B cell (primary cell): ENCODE data around the gene PRDM10.

Experiments used
- EZH2 ChIP-seq: IDR thresholded peaks from 2 replicates; pipeline ENCODE4 v1.6.1; 2012; ENCODE audit warnings: borderline replicate concordance, low read depth, mild to moderate bottlenecking, moderate library complexity, low read length; ENCODE audit not compliant: insufficient read depth, poor library complexity, severe bottlenecking
- TF ChIP-seq, protein P1 (sequence below): fragments of 200-600 bp; IDR thresholded peaks from one replicate; pipeline ENCODE4 v1.8.0; 2022; ENCODE audit warnings: antibody characterized with exemption, mild to moderate bottlenecking

DNA sequence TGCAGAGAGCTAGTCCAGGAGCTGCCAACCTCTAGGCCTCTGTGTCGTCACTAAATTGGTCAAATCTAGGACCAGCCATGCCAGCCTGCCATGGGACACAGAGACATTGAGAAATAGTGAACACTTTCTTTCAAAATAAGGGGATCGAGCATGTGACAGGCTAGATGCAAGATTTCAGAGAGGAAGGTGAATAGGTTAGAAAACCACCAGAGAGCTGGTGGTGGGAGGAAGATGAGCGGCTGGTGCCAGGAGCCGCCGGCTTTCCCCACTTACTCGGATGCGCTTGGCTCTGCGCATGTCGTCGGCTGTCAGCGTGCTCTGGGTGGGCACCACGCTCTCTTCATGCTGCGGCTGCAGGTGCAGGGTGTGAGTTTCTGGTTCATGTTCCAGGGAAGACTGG is 71.9 kb downstream of the PRDM10 start:
- TF ChIP-seq, protein P1, sequence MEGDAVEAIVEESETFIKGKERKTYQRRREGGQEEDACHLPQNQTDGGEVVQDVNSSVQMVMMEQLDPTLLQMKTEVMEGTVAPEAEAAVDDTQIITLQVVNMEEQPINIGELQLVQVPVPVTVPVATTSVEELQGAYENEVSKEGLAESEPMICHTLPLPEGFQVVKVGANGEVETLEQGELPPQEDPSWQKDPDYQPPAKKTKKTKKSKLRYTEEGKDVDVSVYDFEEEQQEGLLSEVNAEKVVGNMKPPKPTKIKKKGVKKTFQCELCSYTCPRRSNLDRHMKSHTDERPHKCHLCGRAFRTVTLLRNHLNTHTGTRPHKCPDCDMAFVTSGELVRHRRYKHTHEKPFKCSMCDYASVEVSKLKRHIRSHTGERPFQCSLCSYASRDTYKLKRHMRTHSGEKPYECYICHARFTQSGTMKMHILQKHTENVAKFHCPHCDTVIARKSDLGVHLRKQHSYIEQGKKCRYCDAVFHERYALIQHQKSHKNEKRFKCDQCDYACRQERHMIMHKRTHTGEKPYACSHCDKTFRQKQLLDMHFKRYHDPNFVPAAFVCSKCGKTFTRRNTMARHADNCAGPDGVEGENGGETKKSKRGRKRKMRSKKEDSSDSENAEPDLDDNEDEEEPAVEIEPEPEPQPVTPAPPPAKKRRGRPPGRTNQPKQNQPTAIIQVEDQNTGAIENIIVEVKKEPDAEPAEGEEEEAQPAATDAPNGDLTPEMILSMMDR, result no peak
- TF ChIP-seq EZH2, result no peak
